Neuronal stem cell (in vitro differentiated cells): ENCODE data around the gene NAPSA. TPM values are rescaled to one million over a fixed set of nuclear protein-coding genes. Genes with fewer than 3 reads are reported as not detected.
A peak's percentile ranks its signal among the peaks of the same experiment; 100 is the strongest.

Experiments used
- DNase-seq: peaks from one replicate; pipeline ENCODE4 v3.0.0-alpha.2; 2013; ENCODE audit warnings: low spot score
- H2AFZ ChIP-seq: one replicate; pipeline ENCODE4 v1.6.1; 2013; ENCODE audit warnings: mild to moderate bottlenecking, low read length, inconsistent platforms
- H2AK5ac ChIP-seq: 2 replicates; pipeline ENCODE4 v1.6.1; 2013; ENCODE audit warnings: low read depth, mild to moderate bottlenecking, inconsistent platforms, low read length, moderate library complexity, mixed read lengths
- H2BK120ac ChIP-seq: 2 replicates; pipeline ENCODE4 v1.6.1; 2013; ENCODE audit warnings: low read depth, mild to moderate bottlenecking, inconsistent platforms, low read length, moderate library complexity, mixed read lengths
- H2BK12ac ChIP-seq: one replicate; pipeline ENCODE4 v1.6.1; 2013; ENCODE audit warnings: low read length, inconsistent platforms
- H2BK15ac ChIP-seq: 2 replicates; pipeline ENCODE4 v1.6.1; 2013; ENCODE audit warnings: mild to moderate bottlenecking, low read length, inconsistent platforms, mixed read lengths
- H2BK5ac ChIP-seq: one replicate; pipeline ENCODE4 v1.6.1; 2013; ENCODE audit warnings: inconsistent platforms, mild to moderate bottlenecking, low read length, moderate library complexity
- H3K14ac ChIP-seq: one replicate; pipeline ENCODE4 v1.6.1; 2013; ENCODE audit warnings: low read length, inconsistent platforms
- H3K18ac ChIP-seq: 2 replicates; pipeline ENCODE4 v1.6.1; 2013; ENCODE audit warnings: low read length, inconsistent platforms
- H3K23ac ChIP-seq: 2 replicates; pipeline ENCODE4 v1.6.1; 2013; ENCODE audit warnings: low read depth, mild to moderate bottlenecking, mixed read lengths, low read length, inconsistent platforms; ENCODE audit not compliant: poor library complexity
- H3K27ac ChIP-seq: replicated peaks from 3 replicates; pipeline ENCODE4 v1.5.1; 2013; ENCODE audit warnings: low read length, inconsistent platforms
- H3K27me3 ChIP-seq, 3 experiments: 2 replicates each; pipeline ENCODE4 v1.6.1; 2013; ENCODE audit warnings: low read length in 3 of 3, mild to moderate bottlenecking in 2 of 3, inconsistent platforms in 1 of 3, low read depth in 1 of 3, mixed read lengths in 1 of 3, moderate library complexity in 1 of 3; ENCODE audit not compliant: control insufficient read depth in 3 of 3, insufficient read depth in 3 of 3
- H3K36me3 ChIP-seq, 2 donors: replicated peaks in 1 of 2; 2 replicates each; pipeline ENCODE4 v1.6.1; 2013; ENCODE audit warnings: low read length in 2 of 2; ENCODE audit not compliant: control insufficient read depth in 2 of 2, insufficient read depth in 2 of 2
- H3K4ac ChIP-seq: 2 replicates; pipeline ENCODE4 v1.6.1; 2013; ENCODE audit warnings: inconsistent platforms, mild to moderate bottlenecking, low read length, moderate library complexity
- H3K4me1 ChIP-seq, 2 donors: 1 replicate in 1 of 2; 2 replicates in 1 of 2; pipeline ENCODE4 v1.6.1; 2013; ENCODE audit warnings: low read length in 2 of 2, low read depth in 1 of 2; ENCODE audit not compliant: control insufficient read depth in 2 of 2, insufficient read depth in 1 of 2
- H3K4me2 ChIP-seq: one replicate; pipeline ENCODE4 v1.6.1; 2013; ENCODE audit warnings: mild to moderate bottlenecking, low read length, inconsistent platforms; ENCODE audit not compliant: insufficient read depth, poor library complexity, severe bottlenecking
- H3K4me3 ChIP-seq, 2 donors: 2 replicates each; pipeline ENCODE4 v1.5.1; 2013; ENCODE audit warnings: low read length in 2 of 2, mild to moderate bottlenecking in 2 of 2, inconsistent platforms in 1 of 2, moderate library complexity in 1 of 2
- H3K79me1 ChIP-seq: one replicate; pipeline ENCODE4 v1.6.1; 2013; ENCODE audit warnings: low read depth, mild to moderate bottlenecking, inconsistent platforms, low read length, moderate library complexity
- H3K9ac ChIP-seq: one replicate; pipeline ENCODE4 v1.6.1; 2013; ENCODE audit warnings: mild to moderate bottlenecking, low read depth, low read length, inconsistent platforms; ENCODE audit not compliant: poor library complexity
- H3K9me3 ChIP-seq, 2 donors: replicated peaks in 1 of 2; 2 replicates each; pipeline versions ENCODE3 to v1.6.1; 2013; ENCODE audit warnings: low read length in 2 of 2, mild to moderate bottlenecking in 2 of 2, inconsistent platforms in 1 of 2, low read depth in 1 of 2, mixed read lengths in 1 of 2, moderate library complexity in 1 of 2; ENCODE audit not compliant: control insufficient read depth in 2 of 2, insufficient read depth in 1 of 2
- H4K8ac ChIP-seq: one replicate; pipeline ENCODE4 v1.6.1; 2013; ENCODE audit warnings: low read depth, mild to moderate bottlenecking, inconsistent platforms, low read length, moderate library complexity
- H4K91ac ChIP-seq: one replicate; pipeline ENCODE4 v1.6.1; 2013; ENCODE audit warnings: low read length, low read depth, mild to moderate bottlenecking, inconsistent platforms; ENCODE audit not compliant: poor library complexity
- WGBS, 2 donors: extraction: QIAGEN DNeasy Blood & Tissue Kit; methylation state at CpG; one replicate each; pipeline ENCODE4 v1.1.7; 2013; ENCODE audit warnings: missing lambda C conversion rate in 2 of 2, mixed read lengths in 1 of 2; ENCODE audit not compliant: insufficient read length in 2 of 2, insufficient replicate concordance in 1 of 2; ENCODE audit errors: extremely low coverage in 2 of 2; 5-methylcytosine and 5-hydroxymethylcytosine counted together
- polyA plus RNA-seq, 2 experiments: library from polyadenylated mRNA; stranded (reverse); fragments of 200-250 nt; gene quantifications; one replicate each; pipeline ENCODE4 v1.2.3, GENCODE V29; 2013

The NAPSA gene
- polyA plus RNA-seq (2013, experiment 1 of 2) = 0.84 TPM
- polyA plus RNA-seq (2013, experiment 2 of 2) = 0.72 TPM

- Histone ChIP-seq H3K14ac (no peak within 1 kb of the TSS), H2AFZ (no peak within 1 kb of the TSS), H3K18ac (no peak within 1 kb of the TSS), H3K27ac (no peak within 1 kb of the TSS), H3K79me1 (peaks cover 2% of the 10 kb centered on the region), H4K8ac (no peak within 1 kb of the TSS), H3K9me3 (peaks cover 0 to 3% of the 10 kb centered on the region in 2 donors), H2BK12ac (no peak within 1 kb of the TSS), H2BK15ac (no peak within 1 kb of the TSS), H3K4me1 (peaks cover 5 to 10% of the 10 kb centered on the region in 2 donors), H2BK5ac (no peak within 1 kb of the TSS), H3K4me2 (no peak within 1 kb of the TSS), H3K9ac (no peak within 1 kb of the TSS), H4K91ac (no peak within 1 kb of the TSS), H2BK120ac (no peak within 1 kb of the TSS), H3K36me3 (no peaks in the 10 kb centered on the region), H3K23ac (peak within 1 kb of the TSS; percentile 55), H3K4ac (no peak within 1 kb of the TSS), H2AK5ac (no peak within 1 kb of the TSS), H3K4me3 (no peak within 1 kb of the TSS), H3K27me3 (no peaks in the 10 kb centered on the region)
- DNase-seq = no peak
- WGBS, 2 donors = no CpG with 5 or more reads among the region's 11 CpGs
Observed at GRCh38 chr19:50365434-50366306, at the start of gene NAPSA. Gene NAPSA, minus strand, starts transcription at chr19:50365639. Its CDS starts 18 bp downstream, at chr19:50365621.

- no peak overlapping the region for H3K18ac ChIP-seq
- no peak overlapping the region for H3K4ac ChIP-seq
- no peak overlapping the region for H2AK5ac ChIP-seq
- no peak overlapping the region for H3K4me2 ChIP-seq
- no peak overlapping the region for H3K4me3 ChIP-seq
- no peak overlapping the region for H3K14ac ChIP-seq
- no peak overlapping the region for H2AFZ ChIP-seq
- peaks cover 0 to 1% of the 10 kb centered on the region in 2 donors for H3K9me3 ChIP-seq
- H3K79me1 ChIP-seq = no peaks in the 10 kb centered on the region
- H4K91ac ChIP-seq = no peak overlapping the region
- no peak overlapping the region for H3K27ac ChIP-seq
- no peaks in the 10 kb centered on the region for H3K4me1 ChIP-seq
- no peak overlapping the region for H2BK5ac ChIP-seq
- peak overlapping the region; percentile 72 for H3K9ac ChIP-seq
- peak overlapping the region; percentile 75 for H3K23ac ChIP-seq
- H4K8ac ChIP-seq = no peak overlapping the region
- H2BK15ac ChIP-seq = no peak overlapping the region
- DNase-seq = no peak
- no peak overlapping the region for H2BK120ac ChIP-seq
- H3K27me3 ChIP-seq = peaks cover 0 to 2% (median 0%) of the 10 kb centered on the region in 3 experiments
- H3K36me3 ChIP-seq = peaks cover 30 to 56% of the 10 kb centered on the region in 2 donors
- peak overlapping the region; percentile 84 for H2BK12ac ChIP-seq
- WGBS, 2 donors = no CpG with 5 or more reads among the region's 21 CpGs
Observed at GRCh38 chr19:50413531-50413930, 48.1 kb upstream of the NAPSA start.

GRCh38 chr19:50413096-50413495 lies 47.7 kb upstream of the NAPSA start:
- H3K4me3 ChIP-seq = no peak overlapping the region
- no peak overlapping the region for H3K14ac ChIP-seq
- WGBS, 2 donors = no CpG with 5 or more reads among the region's 13 CpGs
- H3K9me3 ChIP-seq = peaks cover 0 to 1% of the 10 kb centered on the region in 2 donors
- H3K4ac ChIP-seq = no peak overlapping the region
- H2AK5ac ChIP-seq = no peak overlapping the region
- H3K18ac ChIP-seq = no peak overlapping the region
- H2BK5ac ChIP-seq = peak overlapping the region; percentile 13
- no peak overlapping the region for H2BK120ac ChIP-seq
- no peak overlapping the region for H3K27ac ChIP-seq
- H3K4me2 ChIP-seq = peak overlapping the region; percentile 2
- no peak overlapping the region for H2BK15ac ChIP-seq
- H3K23ac ChIP-seq = no peak overlapping the region
- no peak for DNase-seq
- no peak overlapping the region for H2AFZ ChIP-seq
- H3K79me1 ChIP-seq = no peaks in the 10 kb centered on the region
- no peak overlapping the region for H4K8ac ChIP-seq
- no peaks in the 10 kb centered on the region for H3K27me3 ChIP-seq
- peaks cover 30 to 58% of the 10 kb centered on the region in 2 donors for H3K36me3 ChIP-seq
- H3K4me1 ChIP-seq = no peaks in the 10 kb centered on the region
- H2BK12ac ChIP-seq = peak overlapping the region; percentile 84
- H4K91ac ChIP-seq = no peak overlapping the region
- H3K9ac ChIP-seq = no peak overlapping the region

- no CpG with 5 or more reads among the region's 2 CpGs for WGBS, 2 donors
- Histone ChIP-seq H3K79me1 (no peaks in the 10 kb centered on the region), H2AFZ (no peak overlapping the region), H3K23ac (no peak overlapping the region), H3K14ac (no peak overlapping the region), H3K27me3 (no peaks in the 10 kb centered on the region), H4K91ac (no peak overlapping the region), H2AK5ac (no peak overlapping the region), H3K27ac (no peak overlapping the region), H3K36me3 (peaks cover 30 to 58% of the 10 kb centered on the region in 2 donors), H2BK12ac (no peak overlapping the region), H2BK120ac (no peak overlapping the region), H3K18ac (no peak overlapping the region), H2BK5ac (no peak overlapping the region), H3K9ac (no peak overlapping the region), H3K4me3 (no peak overlapping the region), H3K4me1 (no peaks in the 10 kb centered on the region), H2BK15ac (no peak overlapping the region), H3K9me3 (peaks cover 0 to 1% of the 10 kb centered on the region in 2 donors), H3K4ac (no peak overlapping the region), H3K4me2 (no peak overlapping the region), H4K8ac (no peak overlapping the region)
- DNase-seq = no peak
Observed at GRCh38 chr19:50412419-50412818, 47.0 kb upstream of the NAPSA start.
